Tibial nerve (tissue), 4 donors: ENCODE results near the gene SLC36A2. TPM values are rescaled to one million over a fixed set of nuclear protein-coding genes. Genes with fewer than 3 reads are reported as not detected.

Experiments used
- DNase-seq, 2 donors: peaks; one replicate each; pipeline ENCODE4 v3.0.0-alpha.2; 2019; ENCODE audit warnings: low spot score in 2 of 2
- H3K27ac ChIP-seq, 4 donors: fragments of 200-600 bp; sonication (generic) in 3 of 4; one replicate each; pipeline ENCODE4 v1.5.1; 2017 to 2019; ENCODE audit warnings: mild to moderate bottlenecking in 1 of 4
- H3K27me3 ChIP-seq, 2 donors: fragments of 200-600 bp; sonication (generic) in 1 of 2; one replicate each; pipeline versions ENCODE4 v1.5.1 to v1.6.0; 2017 to 2019
- H3K36me3 ChIP-seq, 3 donors: fragments of 200-600 bp; sonication (generic); one replicate each; pipeline ENCODE4 v1.5.1; 2018 to 2019
- H3K4me1 ChIP-seq, 4 donors: fragments of 200-600 bp; sonication (generic) in 3 of 4; one replicate each; pipeline ENCODE4 v1.5.1; 2017 to 2019
- H3K4me3 ChIP-seq, 4 donors: fragments of 200-600 bp; sonication (generic) in 3 of 4; one replicate each; pipeline ENCODE4 v1.5.1; 2017 to 2019; ENCODE audit warnings: mild to moderate bottlenecking in 1 of 4, moderate library complexity in 1 of 4
- H3K9me3 ChIP-seq, 4 donors: fragments of 200-600 bp; sonication (generic) in 3 of 4; one replicate each; pipeline ENCODE4 v1.5.1; 2017 to 2019
- EP300 ChIP-seq, 2 donors: sonication (generic); formaldehyde crosslinking; IDR thresholded peaks; one replicate each; pipeline ENCODE4 v1.6.1; 2017; ENCODE audit warnings: antibody characterized with exemption in 2 of 2, mild to moderate bottlenecking in 1 of 2
- POLR2A ChIP-seq, 2 donors: fragments of 450-650 bp; IDR thresholded peaks; one replicate each; pipeline ENCODE4 v1.6.1; 2017; ENCODE audit warnings: antibody characterized with exemption in 2 of 2, mild to moderate bottlenecking in 2 of 2, moderate library complexity in 2 of 2
- WGBS, 2 donors: methylation state at CpG; one replicate each; pipeline ENCODE4 v1.1.5; 2018; 5-methylcytosine and 5-hydroxymethylcytosine counted together
- total RNA-seq, 4 donors: library from RNA; depleted of rRNA; stranded (reverse); fragments of >200 nt; gene quantifications; one replicate each; pipeline ENCODE4 v1.1.0, GENCODE V29; 2016
- TF ChIP-seq, protein P1 (sequence below), 5 experiments: fragments of 200-600 bp in 3 of 5; fragments of 450-650 bp in 2 of 5; sonication (generic) in 3 of 5; IDR thresholded peaks; one replicate each; pipeline ENCODE4 v1.5.1; 2016 to 2019; ENCODE audit warnings: antibody characterized with exemption in 5 of 5, mild to moderate bottlenecking in 3 of 5, moderate library complexity in 2 of 5

Gene SLC36A2
- total RNA-seq, 4 donors from 2014 or later: 7.5 to 22.9 (median 10.6) TPM

DNA sequence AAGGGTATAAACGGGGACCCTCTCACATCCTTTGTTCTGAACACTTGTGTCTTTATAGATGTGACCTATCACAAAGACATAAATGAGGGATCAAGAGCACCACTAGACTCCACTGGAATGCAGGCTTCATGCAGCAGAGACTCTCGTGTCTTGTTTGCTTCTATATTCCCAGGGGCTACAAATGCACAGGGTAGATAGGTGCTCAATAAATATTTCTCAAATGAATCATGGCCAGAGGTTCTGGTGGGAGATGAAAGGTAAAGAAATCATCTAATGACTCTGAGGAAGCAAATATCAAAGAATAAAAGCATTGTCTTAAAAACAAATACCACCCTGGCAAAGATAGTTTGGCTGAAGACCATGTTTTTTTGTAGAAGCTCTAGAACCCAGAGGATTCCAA lies 50.4 kb downstream of the SLC36A2 start:
- no peak for TF ChIP-seq EP300 (IDR thresholded peaks at IDR 0.05)
- Histone ChIP-seq H3K27me3 (no peaks in the 10 kb centered on the region), H3K4me3 (no peak overlapping the region), H3K4me1 (no peaks in the 10 kb centered on the region), H3K36me3 (no peaks in the 10 kb centered on the region), H3K27ac (no peak overlapping the region), H3K9me3 (no peaks in the 10 kb centered on the region)
- no peak for DNase-seq
- 68 to 72% methylated on average over 2 of the region's 2 CpGs for WGBS, 2 donors

DNA sequence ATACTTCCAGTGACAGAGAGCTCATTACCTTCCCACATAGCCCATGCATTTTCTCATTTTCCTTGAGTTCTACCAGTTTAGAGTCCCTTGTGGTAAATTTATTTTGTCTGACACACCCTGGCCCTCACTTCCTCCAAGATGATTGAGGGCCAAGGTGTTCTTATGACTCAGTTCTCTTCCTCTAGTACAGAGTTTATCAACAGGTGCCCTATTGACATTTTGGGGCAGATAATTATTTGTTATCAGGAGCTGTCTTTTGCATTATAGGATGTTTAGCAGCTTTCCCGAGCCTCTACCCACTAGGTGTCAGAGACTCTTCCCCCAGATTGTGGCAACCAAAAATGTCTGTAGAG lies 50.9 kb downstream of the SLC36A2 start:
- Histone ChIP-seq H3K27ac (no peak overlapping the region), H3K9me3 (no peaks in the 10 kb centered on the region)
- WGBS, 2 donors: 84 to 92% methylated on average over 1 of the region's 1 CpG

DNA sequence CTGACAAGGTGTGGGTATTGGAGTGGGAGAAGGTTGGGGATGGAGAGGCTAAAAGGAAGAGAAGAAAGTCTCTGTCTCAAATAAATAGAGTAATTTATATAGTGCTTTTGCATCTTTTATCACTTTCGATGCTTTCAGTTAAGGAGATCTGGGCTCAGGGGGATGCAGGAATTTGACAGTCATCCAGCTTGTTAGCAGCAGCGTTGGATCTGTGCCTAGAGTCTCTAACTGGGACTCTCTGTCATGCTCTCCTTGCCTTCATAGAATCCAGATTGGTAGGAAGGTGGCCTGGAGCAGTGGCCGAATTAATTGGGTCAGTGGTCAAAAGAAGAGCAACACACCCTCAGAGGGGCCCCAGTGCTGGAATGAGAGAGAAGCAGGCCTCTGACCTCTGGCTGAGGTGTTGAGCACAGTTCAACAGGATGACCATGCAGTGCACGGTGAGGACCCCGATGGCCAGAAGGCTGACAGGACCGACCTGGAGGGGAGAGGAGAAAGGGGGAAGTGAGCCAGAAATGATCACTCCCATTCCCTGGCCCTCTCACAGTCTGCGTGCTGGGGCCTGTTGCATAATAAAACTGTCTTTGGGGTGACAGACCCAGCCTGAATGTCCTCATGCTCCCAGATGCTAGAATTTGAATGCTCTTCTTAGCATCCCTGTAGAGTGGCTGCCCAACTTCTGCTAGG lies 51.4 kb downstream of the SLC36A2 start:
- DNase-seq: no peak
- TF ChIP-seq, protein P1, sequence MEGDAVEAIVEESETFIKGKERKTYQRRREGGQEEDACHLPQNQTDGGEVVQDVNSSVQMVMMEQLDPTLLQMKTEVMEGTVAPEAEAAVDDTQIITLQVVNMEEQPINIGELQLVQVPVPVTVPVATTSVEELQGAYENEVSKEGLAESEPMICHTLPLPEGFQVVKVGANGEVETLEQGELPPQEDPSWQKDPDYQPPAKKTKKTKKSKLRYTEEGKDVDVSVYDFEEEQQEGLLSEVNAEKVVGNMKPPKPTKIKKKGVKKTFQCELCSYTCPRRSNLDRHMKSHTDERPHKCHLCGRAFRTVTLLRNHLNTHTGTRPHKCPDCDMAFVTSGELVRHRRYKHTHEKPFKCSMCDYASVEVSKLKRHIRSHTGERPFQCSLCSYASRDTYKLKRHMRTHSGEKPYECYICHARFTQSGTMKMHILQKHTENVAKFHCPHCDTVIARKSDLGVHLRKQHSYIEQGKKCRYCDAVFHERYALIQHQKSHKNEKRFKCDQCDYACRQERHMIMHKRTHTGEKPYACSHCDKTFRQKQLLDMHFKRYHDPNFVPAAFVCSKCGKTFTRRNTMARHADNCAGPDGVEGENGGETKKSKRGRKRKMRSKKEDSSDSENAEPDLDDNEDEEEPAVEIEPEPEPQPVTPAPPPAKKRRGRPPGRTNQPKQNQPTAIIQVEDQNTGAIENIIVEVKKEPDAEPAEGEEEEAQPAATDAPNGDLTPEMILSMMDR (IDR thresholded peaks at IDR 0.05): no peak
- TF ChIP-seq POLR2A (IDR thresholded peaks at IDR 0.05): no peak
- TF ChIP-seq EP300 (IDR thresholded peaks at IDR 0.05): no peak
- Histone ChIP-seq H3K36me3 (no peaks in the 10 kb centered on the region), H3K9me3 (peaks cover 0 to 3% (median 0%) of the 10 kb centered on the region in 4 donors), H3K27me3 (no peaks in the 10 kb centered on the region), H3K27ac (no peak overlapping the region), H3K4me3 (no peak overlapping the region), H3K4me1 (no peaks in the 10 kb centered on the region)
- 30 to 37% methylated on average over 7 of the region's 7 CpGs for WGBS, 2 donors

More for the DNA sequence above, 50.9 kb downstream of the SLC36A2 start:
- no peak for DNase-seq
- TF ChIP-seq EP300 (IDR thresholded peaks at IDR 0.05): no peak
- TF ChIP-seq, protein P1 (IDR thresholded peaks at IDR 0.05): no peak
- TF ChIP-seq POLR2A (IDR thresholded peaks at IDR 0.05): no peak
- H3K27me3 ChIP-seq: no peaks in the 10 kb centered on the region
- no peaks in the 10 kb centered on the region for H3K4me1 ChIP-seq
- no peaks in the 10 kb centered on the region for H3K36me3 ChIP-seq
- H3K4me3 ChIP-seq: no peak overlapping the region

DNA sequence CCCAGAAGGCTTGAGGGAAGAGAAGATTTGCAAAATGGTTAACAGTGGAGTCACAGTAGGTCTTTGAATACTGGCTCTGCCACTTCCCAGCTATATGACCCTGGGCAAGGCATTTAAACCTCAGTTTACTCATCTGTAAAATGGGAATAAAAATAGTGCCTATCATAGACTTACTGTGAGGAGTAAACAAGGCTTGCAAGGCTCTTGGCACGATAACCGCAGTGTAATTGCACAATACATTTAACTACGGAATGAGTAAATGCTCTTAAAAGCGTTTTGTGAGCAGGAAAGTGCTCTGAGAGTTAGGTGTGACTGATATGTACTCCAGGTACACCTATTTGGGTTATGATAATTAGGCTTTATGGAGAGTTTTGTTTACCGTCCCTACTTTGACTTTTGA lies 52.2 kb downstream of the SLC36A2 start:
- Histone ChIP-seq H3K27me3 (no peaks in the 10 kb centered on the region), H3K27ac (no peak overlapping the region), H3K4me3 (no peak overlapping the region), H3K9me3 (peaks cover 0 to 3% (median 0%) of the 10 kb centered on the region in 4 donors), H3K36me3 (no peaks in the 10 kb centered on the region), H3K4me1 (no peaks in the 10 kb centered on the region)
- WGBS, 2 donors: 72 to 74% methylated on average over 5 of the region's 5 CpGs
- DNase-seq: no peak
- TF ChIP-seq POLR2A (IDR thresholded peaks at IDR 0.05) (no peak), EP300 (IDR thresholded peaks at IDR 0.05) (no peak)
- TF ChIP-seq, protein P1 (IDR thresholded peaks at IDR 0.05): no peak

DNA sequence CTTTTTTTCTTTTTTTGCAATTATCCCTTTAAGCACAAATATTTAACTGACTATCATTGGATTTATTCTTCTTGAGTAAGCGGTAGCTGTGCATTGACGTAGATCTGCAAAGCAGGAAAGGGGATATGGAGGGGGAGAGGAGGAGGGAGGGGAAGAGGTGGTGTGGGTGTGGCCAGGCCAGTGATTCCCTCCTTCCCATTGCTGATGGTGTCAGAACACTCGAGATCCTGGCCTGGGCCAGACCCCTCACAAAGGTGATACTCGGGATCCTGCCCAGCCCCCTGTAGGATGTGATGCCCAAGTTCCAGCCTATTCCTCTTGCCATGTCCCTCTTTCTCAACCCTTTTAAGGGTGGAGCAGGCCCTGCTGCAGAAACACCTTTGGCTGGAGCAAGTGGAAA lies 53.7 kb downstream of the SLC36A2 start:
- Histone ChIP-seq H3K4me1 (no peaks in the 10 kb centered on the region), H3K4me3 (no peak overlapping the region), H3K9me3 (peaks cover 0 to 3% (median 0%) of the 10 kb centered on the region in 4 donors), H3K27me3 (no peaks in the 10 kb centered on the region), H3K36me3 (no peaks in the 10 kb centered on the region), H3K27ac (no peak overlapping the region)
- TF ChIP-seq EP300 (IDR thresholded peaks at IDR 0.05): no peak
- no peak for TF ChIP-seq POLR2A (IDR thresholded peaks at IDR 0.05)
- TF ChIP-seq, protein P1 (IDR thresholded peaks at IDR 0.05): no peak
- 50 to 52% methylated on average over 4 of the region's 4 CpGs for WGBS, 2 donors
- no peak for DNase-seq
